A204.1 (cell line): ENCODE data around the gene RCOR1.
"Not testable (repeated sequence)": the region's sequence is repeated elsewhere in the genome, so short reads cannot be mapped to it uniquely, and the experiment has no call there.

Experiments
- FAIRE-seq: peaks from 2 replicates; lab custom pipeline; 2012; peaks lifted over from hg19 to GRCh38; lab: Jason Lieb, UNC

The RCOR1 gene

DNA sequence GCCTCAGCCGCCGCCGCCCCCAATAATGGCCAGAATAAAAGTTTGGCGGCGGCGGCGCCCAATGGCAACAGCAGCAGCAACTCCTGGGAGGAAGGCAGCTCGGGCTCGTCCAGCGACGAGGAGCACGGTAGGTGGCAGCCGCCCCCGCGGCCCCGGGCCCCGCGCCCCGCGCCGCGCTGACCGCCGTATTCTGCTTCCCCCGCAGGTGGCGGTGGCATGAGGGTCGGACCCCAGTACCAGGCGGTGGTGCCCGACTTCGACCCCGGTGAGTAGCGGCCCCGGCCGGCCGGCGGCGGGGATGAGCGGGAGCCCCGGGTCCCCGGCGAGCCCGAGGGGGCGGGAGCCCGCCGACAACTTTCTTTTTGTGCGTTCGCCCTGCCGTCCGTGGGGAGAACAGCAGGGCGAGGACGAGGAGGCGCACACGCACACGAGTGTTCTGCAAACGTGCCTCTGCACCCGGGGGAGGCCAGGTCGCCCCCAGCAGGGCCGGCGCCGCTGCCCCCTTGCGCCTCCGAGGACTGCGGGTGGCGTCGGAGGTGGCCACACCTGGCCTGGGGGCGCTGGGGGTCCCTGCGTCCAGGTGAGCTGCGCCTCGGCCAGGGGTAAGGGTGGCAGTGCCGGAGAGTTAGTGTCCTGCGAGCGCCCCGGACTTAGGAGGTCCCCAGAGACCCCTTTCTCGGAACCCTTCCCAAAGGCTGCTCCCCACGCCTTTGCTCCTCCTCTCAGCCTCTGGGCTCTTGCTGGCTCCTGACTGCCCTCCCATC lies 794 bp downstream of the RCOR1 start:
- no peak for FAIRE-seq

DNA sequence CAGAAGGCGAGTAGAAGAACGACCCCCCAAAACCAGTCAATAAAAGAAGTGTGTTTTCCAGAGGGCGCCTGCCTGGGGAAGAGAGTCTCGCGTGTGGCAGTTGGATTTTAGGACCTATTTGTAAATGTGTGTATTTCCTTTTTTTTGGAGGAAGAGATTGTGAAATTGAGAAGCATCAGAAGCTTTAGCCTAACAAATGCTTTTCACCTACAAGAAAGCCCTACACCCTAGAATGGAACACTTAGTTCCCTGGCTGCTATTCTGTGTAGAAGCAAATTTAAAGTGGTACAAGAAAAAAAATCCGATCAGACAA lies 1.3 kb downstream of the RCOR1 start:
- no peak for FAIRE-seq

DNA sequence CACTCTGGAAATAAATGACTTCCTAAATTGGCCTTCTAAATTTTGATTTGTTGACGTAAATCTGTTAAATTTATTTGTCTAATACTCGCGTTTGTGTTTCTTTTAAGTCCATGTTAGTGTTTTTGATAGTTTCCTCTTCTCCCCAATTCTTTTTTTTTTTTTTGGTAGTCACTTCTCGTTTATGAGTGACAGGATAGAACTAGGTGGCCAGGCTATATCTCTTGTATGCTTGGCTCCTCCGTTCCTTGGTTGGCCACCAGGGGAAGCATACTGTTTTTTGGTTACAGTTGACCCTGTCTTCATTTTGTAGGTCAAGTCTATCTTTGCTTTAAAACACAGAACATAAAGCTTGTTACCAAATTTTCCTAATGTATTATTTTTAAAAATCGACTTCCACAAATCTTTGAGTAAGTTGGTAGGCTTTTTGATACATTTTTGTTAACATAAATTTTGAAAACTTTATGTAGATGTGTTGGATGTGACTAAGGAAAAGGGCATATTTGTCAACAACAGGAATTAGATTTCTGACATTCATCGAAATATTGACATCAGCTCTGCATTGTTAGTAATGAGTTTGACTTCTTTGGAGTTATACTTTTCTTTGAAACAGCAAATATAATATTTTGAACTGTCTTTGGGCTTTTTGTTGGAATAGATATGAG lies 2.2 kb downstream of the RCOR1 start:
- FAIRE-seq: peak; percentile 96

DNA sequence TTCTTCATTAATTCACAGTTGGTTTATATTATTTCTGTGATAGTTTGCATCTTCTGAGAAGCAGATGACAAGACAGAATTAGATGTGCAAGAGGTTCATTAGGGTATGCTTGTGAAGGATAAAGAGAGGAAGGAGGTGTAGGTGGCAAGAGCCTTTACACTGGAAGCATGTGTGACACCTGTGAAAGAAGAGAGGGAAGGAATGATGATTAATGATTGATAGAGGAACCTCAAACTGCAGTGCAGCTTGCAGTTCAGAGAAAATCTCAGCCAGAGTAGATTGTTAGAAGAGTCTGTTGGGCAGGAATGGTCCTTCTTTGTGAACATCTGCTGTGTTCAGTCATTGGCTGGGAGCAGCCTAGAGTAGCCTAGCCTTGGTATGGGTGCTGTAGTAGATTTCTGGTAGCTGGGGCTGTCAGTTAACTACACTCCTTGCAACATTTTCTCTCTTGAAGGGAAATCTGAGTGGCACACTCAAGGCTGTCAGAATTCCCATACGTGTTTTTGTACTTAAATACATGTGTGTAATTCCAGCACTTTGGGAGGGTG lies 9.0 kb downstream of the RCOR1 start:
- no peak for FAIRE-seq

DNA sequence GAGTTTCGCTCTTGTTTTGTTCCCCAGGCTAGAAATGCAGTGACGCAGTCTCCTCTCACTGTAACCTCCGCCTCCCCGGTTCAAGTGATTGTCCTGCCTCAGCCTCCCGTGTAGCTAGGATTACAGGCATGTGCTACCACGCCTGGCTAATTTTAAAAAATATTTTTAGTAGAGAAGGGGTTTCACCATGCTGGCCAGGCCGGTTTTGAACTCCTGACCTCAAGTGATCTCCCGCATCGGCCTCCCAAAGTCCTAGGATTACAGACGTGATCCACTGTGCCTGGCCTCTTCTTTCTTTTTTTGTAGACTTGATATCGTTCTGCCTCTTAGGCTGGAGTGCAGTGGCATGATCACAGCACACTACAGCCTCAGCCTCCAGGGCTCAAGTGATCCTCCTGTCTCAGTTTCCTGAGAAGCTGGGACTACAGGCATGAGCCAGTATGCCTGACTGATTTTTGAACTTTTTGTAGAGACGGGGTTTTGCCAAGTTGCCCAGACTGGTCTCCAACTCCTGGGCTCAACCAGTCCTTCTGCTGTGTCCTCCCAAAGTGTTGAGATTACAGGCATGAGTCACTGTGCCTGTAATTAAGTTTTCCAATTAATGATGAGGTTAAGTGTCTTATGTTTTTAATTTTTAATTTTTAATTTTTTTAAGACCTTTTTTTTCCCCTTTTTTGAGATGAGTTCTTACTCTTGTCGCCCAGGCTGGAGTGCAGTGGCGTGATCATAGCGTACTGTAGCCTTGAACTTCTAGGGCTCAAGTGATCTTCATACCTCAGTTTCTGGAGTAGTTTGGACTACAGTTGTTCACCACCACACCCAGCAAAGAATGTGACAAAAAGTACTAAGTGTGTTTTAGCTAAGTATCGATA lies 10.2 kb downstream of the RCOR1 start:
- no peak for FAIRE-seq

DNA sequence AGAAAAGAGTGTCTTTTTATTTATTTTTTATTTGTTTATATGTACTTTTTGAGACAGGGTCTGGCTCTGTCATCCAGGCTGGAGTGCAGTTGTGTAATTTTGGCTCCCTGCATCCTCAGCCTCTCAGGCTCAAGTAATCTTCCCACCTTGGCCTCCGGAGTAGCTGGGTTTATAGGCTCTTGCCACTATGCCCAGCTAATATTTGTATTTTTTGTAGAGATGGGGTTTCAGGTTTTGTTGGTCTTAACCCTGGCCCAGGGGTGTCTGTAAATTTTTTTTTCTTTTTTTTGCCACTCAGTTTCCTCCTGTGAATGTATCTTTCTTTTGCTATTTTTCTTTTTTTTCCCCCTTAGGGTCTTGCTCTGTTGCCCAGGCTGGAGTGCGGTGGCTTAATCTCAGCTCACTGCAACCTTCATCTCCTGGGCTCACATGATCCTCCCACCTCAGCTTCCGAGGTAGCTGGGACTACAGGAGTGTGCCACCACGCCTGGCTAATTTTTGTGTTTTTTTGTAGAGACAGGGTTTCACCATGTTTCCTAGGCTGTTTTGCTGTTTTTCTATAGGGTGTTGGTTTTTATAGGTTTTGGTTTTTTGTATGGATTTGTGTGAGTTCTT lies 11.0 kb downstream of the RCOR1 start:
- no peak for FAIRE-seq

DNA sequence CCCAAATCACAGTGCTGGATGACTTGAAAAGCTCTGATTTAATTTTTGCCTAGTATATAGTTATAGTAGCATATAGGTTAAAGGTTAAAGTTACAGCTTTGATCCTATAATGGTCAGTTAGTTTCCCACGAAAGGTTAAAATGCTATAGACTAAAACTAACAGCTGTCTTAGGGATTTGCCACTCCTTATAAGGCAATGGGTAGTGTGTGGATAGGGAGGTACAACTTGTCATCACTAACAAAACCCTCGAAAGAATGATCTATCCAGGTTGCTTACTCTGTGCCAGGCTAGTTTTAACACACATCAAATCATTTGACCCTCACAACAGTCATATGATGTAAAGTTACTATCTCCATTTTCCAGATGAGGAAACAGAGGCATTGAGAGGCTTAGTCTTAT lies 11.7 kb downstream of the RCOR1 start:
- no peak for FAIRE-seq

DNA sequence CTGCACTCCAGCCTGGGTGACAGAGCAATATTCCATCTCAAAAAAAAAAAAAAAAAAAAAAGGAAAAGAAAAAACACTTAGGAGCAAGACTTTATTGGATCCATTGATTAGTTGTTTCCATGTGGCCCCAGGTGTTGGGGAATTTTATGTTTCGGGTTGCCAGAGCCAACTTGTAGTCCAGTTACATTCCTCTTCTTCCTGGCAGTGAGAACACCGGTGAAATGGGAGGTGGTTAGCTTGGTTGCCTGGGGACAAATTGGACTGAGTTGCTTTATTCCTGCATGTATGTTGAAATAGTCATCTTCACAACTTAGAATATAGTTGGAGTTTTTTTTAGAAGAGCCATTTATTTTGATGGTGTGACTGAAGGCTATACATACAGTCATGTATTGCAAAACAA lies 12.6 kb downstream of the RCOR1 start:
- FAIRE-seq: no peak

DNA sequence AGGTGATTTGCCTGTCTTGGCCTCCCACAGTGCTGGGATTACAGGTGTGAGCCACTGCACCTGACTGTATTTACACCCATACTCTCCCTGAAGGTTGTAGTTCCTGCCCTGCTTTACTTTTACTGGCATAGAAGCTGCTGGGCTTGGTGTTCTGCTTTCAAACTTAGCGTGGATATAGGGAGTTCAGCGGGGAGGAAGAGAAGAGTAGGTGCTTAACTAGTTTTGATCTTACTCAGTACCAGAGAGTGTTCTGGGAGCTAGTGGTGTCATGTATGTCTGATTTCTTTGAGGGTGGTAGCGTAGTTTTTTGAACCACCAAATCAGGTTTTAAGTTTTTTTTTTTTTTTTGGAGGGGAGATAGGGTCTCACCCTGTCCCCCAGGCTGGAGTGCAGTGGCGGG lies 13.8 kb downstream of the RCOR1 start:
- no peak for FAIRE-seq

DNA sequence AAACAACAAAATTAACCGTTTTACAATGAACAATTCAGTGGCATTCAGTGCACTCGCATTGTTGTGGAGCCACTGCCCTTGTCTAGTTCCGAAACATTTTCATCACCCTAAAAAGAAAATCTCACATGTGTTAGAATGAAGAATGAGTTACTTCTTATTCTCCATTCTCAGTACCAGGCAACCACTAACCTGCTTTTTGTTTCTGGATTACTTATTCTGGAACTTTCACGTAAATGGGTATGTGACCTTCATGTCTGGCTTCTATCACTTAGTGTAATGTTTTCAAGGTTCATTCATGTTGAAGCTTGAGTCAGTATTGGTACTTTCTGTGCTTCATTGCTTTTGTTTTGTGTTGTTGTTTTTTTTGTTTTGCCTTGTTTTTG lies 15.6 kb downstream of the RCOR1 start:
- no peak for FAIRE-seq

DNA sequence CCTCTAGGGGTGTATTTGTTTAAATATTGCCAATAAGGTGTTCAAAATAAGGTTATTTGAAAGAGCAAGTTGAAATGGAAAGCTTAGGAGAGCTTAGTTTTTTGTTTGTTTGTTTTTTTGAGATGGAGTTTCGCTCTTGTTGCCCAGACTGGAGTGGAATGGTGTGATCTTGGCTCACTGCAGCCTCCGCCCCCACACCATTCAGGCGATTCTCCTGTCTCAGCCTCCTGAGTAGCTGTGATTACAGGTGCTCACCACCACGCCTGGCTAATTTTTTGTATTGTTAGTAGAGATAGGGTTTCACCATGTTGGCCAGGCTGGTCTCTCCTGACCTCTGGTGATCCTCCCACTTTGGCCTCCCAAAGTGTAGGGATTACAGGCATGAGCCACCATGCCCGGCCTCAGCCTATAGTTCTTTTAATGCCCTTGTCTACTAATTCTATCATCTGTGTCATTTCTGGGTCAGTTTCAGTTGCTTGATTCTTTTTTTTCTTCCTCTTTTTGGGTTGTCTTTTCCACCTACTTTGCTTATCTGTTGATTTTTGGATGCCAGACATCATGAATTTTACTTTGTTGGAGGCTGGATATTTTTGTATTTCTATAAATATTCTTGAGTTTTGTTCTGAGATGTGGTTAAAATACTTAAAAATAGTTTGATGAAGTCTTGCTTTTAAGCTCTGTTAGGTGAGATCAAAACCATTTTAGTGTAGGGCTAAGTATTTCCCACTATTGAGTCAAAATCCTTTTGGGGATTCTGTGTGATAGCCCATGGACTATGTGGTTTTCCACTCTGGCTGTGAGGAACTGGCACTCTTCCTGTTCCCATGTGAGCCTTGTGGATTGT lies 18.7 kb downstream of the RCOR1 start:
- FAIRE-seq: no peak

DNA sequence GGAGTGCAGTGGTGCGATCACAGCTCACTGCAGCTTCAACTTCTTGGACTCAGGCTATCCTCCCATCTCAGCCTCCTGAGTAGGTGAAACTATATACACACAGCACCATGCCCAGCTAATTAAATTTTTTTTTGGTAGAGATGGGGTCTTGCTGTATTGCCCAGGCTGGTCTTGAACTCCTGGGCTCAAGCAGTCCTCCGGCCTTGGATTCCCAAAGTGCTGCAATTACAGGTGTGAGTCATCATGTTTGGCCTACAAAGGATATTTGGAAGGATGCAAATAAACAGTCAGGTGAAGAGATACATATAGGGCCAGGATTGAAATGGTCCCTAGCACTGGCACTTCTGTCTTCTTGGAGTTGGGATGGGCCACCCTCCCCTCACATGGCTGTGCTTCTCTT lies 23.9 kb downstream of the RCOR1 start:
- no peak for FAIRE-seq

DNA sequence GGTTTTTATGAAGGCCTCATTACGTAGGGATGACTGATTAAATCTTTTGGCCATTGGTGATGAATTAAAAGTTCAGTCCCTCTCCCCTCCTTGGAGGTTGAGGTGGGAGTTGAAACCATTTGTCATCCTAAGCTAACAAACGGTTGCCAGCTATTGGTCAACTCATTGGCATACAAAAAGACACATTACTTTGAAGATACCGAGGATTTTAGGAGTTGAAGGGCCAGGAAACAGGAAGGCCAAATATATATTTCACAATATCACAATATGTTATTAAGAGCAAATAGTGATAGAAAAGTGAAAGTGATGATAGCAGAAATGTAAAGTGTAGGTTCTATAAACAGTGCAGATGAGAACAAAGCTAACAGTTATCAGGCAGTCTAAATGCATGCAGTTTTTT lies 24.4 kb downstream of the RCOR1 start:
- no peak for FAIRE-seq

DNA sequence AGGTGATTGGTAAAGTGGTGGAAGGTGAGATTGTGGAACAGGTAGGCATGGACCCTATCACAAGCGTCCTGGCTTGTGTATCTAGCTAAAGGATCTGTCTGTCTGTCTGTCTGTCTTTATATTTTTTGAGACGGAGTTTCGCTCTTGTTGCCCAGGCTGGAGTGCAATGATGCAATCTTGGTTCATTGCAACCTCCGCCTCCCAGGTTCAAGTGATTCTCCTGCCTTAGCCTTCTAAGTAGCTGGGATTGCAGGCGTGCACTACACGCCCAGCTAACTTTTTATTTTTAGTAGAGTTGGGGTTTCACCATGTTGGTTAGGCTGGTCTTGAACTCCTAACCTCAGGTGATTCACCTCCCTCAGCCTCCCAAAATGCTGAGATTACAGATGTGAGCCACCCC lies 26.6 kb downstream of the RCOR1 start:
- not testable (repeated sequence) for FAIRE-seq

DNA sequence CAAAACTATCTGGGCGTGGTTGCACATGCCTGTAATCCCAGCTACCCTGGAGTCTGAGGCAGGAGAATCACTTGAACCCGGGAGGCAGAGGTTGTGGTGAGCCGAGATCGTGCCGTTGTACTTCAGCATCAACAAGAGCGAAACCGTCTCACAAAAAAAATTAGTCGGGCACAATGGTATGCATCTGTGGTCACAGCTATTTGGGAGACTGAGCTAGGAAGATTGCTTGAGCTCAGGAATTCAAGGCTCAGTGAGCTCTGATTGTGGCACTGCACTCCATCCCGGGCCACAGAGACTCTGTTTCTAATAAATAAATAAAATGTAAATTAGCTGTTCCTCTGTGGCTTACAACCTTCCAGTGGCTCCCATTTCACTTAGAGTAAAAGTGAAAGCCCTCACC lies 28.0 kb downstream of the RCOR1 start:
- no peak for FAIRE-seq

DNA sequence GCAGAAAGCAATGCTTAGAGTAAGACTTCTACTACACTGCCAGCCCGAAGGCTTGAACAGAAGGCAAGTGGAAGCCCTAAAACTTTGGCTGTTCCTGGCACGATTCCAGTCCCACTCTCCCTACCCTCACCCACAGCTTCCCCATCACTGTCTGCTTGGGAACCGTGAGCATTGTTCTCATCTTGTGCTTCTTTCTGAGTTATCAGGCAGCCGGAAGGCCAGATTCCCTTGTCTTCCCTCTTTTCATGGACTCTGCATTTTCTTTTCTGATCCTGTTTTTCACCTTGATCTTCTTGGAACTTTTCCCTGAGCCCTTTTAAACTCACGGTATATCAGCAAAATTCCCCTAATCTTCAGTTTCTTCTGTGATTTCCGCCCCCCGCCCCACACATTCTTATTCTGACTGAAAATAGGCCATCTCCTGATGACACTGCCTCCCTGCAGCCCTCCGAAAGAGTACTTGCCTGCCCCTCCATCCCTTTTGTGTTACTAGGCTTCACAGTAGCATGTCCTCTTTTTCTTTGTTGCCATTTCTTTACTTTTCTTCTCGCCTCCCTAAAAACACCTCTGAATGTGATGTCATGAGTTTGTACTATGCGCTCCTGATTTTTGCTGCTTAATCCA lies 29.9 kb downstream of the RCOR1 start:
- FAIRE-seq: no peak

DNA sequence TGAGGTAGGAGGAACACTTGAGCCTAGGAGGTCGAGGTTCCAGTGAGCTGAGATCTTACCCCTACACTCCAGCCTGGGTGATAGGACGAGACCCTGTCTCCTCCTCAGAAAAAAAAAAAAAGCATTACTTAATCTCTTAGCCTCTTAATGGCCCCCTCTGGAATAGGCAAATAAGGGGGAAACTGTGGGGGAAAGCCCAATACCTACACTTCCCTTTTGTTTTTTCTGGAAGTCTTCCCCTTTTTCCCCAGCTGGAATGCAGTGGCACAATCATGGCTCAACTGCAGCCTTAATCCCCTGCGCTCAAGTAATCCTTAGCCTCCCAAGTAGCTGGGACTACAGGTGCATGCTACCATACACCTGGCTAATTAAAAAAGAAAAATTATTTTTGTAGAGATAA lies 32.2 kb downstream of the RCOR1 start:
- no peak for FAIRE-seq

DNA sequence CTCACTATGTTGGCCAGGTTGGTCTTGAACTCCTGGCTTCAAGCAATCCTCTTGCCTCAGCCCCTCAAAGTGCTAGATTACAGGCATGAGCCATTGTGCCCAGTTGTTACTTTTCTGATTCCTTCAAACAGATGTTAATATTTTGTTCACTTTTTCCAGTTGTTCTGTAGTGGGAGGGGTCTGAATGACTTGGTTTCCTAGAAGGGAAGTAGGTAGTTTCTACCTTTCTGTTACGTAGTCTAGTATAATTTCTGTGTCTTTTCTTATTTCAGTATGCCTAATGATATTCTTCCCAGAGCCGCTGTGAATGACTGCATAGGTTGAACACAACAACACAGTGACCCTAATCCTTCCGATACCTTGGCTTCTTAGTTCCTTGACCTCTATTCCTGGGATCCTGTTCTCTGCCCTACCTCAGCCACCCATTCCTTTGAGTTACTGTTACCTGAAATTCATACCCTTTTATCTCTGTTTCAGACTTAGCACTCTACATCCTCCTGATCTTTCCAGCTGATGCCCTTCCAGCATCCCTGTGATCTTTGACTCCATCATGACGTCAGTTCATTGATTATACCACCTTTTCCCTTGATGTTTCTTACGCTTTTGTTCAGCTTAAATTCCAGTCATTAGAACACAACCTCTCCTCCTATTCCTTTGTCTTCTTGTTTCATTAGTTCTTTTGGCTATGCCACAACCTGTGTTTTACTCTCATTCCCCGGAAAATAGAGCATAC lies 33.3 kb downstream of the RCOR1 start:
- FAIRE-seq: no peak

DNA sequence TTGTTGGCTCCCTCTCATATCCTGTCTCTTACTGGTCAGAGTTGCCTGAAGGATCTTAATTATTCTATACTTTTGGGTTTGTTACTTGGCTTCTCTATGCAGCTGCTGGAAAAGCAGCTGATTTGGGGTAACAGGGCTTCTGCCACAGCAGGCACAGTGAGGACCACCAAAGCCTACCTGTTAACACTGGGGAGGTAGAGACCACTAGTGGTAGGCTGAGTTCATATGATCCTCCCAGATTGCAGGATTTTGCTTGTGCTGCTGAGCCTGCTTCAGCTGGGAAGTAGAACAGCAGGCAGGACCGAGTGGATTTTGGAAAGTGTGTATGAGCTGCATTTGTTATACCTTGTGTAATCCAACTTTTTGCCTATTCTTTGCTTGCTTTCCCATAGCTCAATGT lies 34.1 kb downstream of the RCOR1 start:
- no peak for FAIRE-seq

DNA sequence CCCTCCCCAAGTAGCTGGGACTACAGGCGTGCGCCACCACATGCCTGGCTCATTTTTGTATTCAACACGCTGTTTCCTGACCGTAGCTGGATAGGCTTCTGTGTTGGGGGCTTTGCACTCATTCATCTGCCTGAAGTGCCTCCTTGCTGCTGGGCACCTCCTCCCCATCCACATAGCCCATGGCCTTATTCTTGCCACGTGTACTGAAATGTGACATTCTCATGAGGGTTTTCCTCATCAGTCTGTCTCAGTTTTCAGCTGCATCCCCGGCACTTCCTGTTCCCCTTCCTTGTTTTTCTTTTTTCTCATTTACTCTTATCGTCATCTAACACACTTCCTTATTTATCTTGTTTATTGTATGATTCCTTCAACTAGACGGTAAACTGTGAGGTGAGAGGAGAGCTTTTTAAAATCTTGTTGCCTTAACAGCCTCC lies 36.6 kb downstream of the RCOR1 start:
- FAIRE-seq: no peak
